HEK293 (cell line): Measurements from ENCODE around the gene PLK5.

ENCODE experiments used
- CTCF ChIA-PET: fragments of 350-600 bp; formaldehyde crosslinking; extraction: SDS; loops from one replicate; lab custom pipeline; 2021; ENCODE audit warnings: antibody characterized with exemption; lab: Yijun Ruan, JAX
- POLR2A ChIA-PET: fragments of 300-600 bp; formaldehyde crosslinking; extraction: SDS; loops from one replicate; lab custom pipeline; 2020; ENCODE audit warnings: antibody characterized with exemption, inconsistent platforms; lab: Yijun Ruan, JAX
- H3K27ac ChIP-seq: fragments of 200-500 bp; sonication (Bioruptor generic); 2 replicates; pipeline ENCODE4 v1.5.1; 2014; ENCODE audit warnings: low read depth, low read length, control low read depth, inconsistent platforms; ENCODE audit errors: extremely low read depth
- H3K36me3 ChIP-seq, 2 experiments: fragments of 200-500 bp in 1 of 2; sonication (Bioruptor generic) in 1 of 2; 1 replicate in 1 of 2; 2 replicates in 1 of 2; pipeline ENCODE4 v1.5.1; 2014 to 2017; ENCODE audit warnings: inconsistent platforms in 2 of 2, low read length in 2 of 2; ENCODE audit not compliant: control insufficient read depth in 2 of 2, insufficient read depth in 1 of 2
- H3K4me1 ChIP-seq: fragments of 200-500 bp; sonication (Bioruptor generic); 2 replicates; pipeline ENCODE4 v1.5.1; 2014; ENCODE audit warnings: mild to moderate bottlenecking, low read length, inconsistent platforms; ENCODE audit not compliant: control insufficient read depth, insufficient read depth
- H3K4me3 ChIP-seq: 2 replicates; pipeline ENCODE4 v1.5.1; 2011; ENCODE audit warnings: low read depth, mild to moderate bottlenecking, control low read depth, low read length, moderate library complexity
- H3K9me3 ChIP-seq: fragments of 200-500 bp; sonication (Bioruptor generic); 2 replicates; pipeline ENCODE4 v1.5.1; 2014; ENCODE audit warnings: low read depth, low read length, inconsistent platforms; ENCODE audit not compliant: control insufficient read depth, insufficient read depth
- BCL11B ChIP-seq: fragments of 450-650 bp; formaldehyde crosslinking; IDR thresholded peaks from 2 replicates; pipeline ENCODE4 v1.5.1; 2016; ENCODE audit warnings: low read depth, missing biosample characterization, missing genetic modification characterization
- KLF10 ChIP-seq: fragments of 450-650 bp; IDR thresholded peaks from 2 replicates; pipeline ENCODE4 v1.5.1; 2018; ENCODE audit warnings: missing biosample characterization, mild to moderate bottlenecking, missing genetic modification characterization
- KLF8 ChIP-seq: fragments of 450-650 bp; formaldehyde crosslinking; IDR thresholded peaks from 2 replicates; pipeline ENCODE4 v1.5.1; 2016; ENCODE audit warnings: missing biosample characterization, missing genetic modification characterization
- YY2 ChIP-seq: fragments of 450-650 bp; formaldehyde crosslinking; IDR thresholded peaks from 2 replicates; pipeline ENCODE4 v1.5.1; 2016; ENCODE audit warnings: missing biosample characterization, missing genetic modification characterization
- ZBTB48 ChIP-seq: fragments of 450-650 bp; formaldehyde crosslinking; IDR thresholded peaks from 2 replicates; pipeline ENCODE4 v1.5.1; 2016; ENCODE audit warnings: missing biosample characterization, missing genetic modification characterization
- ZNF10 ChIP-seq: fragments of 450-650 bp; formaldehyde crosslinking; IDR thresholded peaks from 2 replicates; pipeline ENCODE4 v1.5.1; 2017; ENCODE audit warnings: missing biosample characterization, missing genetic modification characterization
- ZNF140 ChIP-seq: fragments of 450-650 bp; formaldehyde crosslinking; IDR thresholded peaks from 2 replicates; pipeline ENCODE4 v1.5.1; 2016; ENCODE audit warnings: missing biosample characterization, missing genetic modification characterization
- ZNF18 ChIP-seq: fragments of 450-650 bp; formaldehyde crosslinking; IDR thresholded peaks from 2 replicates; pipeline ENCODE4 v1.5.1; 2016; ENCODE audit warnings: missing biosample characterization, missing genetic modification characterization
- ZNF223 ChIP-seq: fragments of 450-650 bp; formaldehyde crosslinking; IDR thresholded peaks from 2 replicates; pipeline ENCODE4 v1.5.1; 2016; ENCODE audit warnings: missing biosample characterization, missing genetic modification characterization
- ZNF23 ChIP-seq: fragments of 450-650 bp; formaldehyde crosslinking; IDR thresholded peaks from 2 replicates; pipeline ENCODE4 v1.5.1; 2016; ENCODE audit warnings: missing biosample characterization, missing genetic modification characterization, borderline replicate concordance
- ZNF26 ChIP-seq: fragments of 450-650 bp; formaldehyde crosslinking; IDR thresholded peaks from 2 replicates; pipeline ENCODE4 v1.5.1; 2016; ENCODE audit warnings: missing biosample characterization, missing genetic modification characterization
- ZNF398 ChIP-seq: fragments of 450-650 bp; formaldehyde crosslinking; IDR thresholded peaks from 2 replicates; pipeline ENCODE4 v1.5.1; 2017; ENCODE audit warnings: missing biosample characterization, missing genetic modification characterization
- ZNF555 ChIP-seq: fragments of 450-650 bp; formaldehyde crosslinking; conservative IDR thresholded peaks from 2 replicates; pipeline ENCODE4 v1.5.1; 2017; ENCODE audit warnings: missing biosample characterization, mild to moderate bottlenecking, missing genetic modification characterization, inconsistent platforms
- ZNF560 ChIP-seq: fragments of 450-650 bp; formaldehyde crosslinking; IDR thresholded peaks from 2 replicates; pipeline ENCODE4 v1.5.1; 2017; ENCODE audit warnings: missing biosample characterization, missing genetic modification characterization, borderline replicate concordance
- ZNF776 ChIP-seq: fragments of 450-650 bp; formaldehyde crosslinking; IDR thresholded peaks from 2 replicates; pipeline ENCODE4 v1.5.0; 2017; ENCODE audit warnings: missing biosample characterization, missing genetic modification characterization, borderline replicate concordance
- TF ChIP-seq, protein P1 (sequence below): fragments of 450-650 bp; formaldehyde crosslinking; optimal IDR thresholded peaks from 2 replicates; pipeline ENCODE3; 2016; ENCODE audit warnings: missing biosample characterization, mild to moderate bottlenecking, missing genetic modification characterization
- TF ChIP-seq, protein P2 (sequence below): fragments of 450-650 bp; formaldehyde crosslinking; IDR thresholded peaks from 2 replicates; pipeline ENCODE4 v1.5.1; 2016; ENCODE audit warnings: missing biosample characterization, missing genetic modification characterization
- TF ChIP-seq, protein P3 (sequence below): sonication (generic); formaldehyde crosslinking; IDR thresholded peaks from 2 replicates; pipeline ENCODE4 v1.8.1; 2022; ENCODE audit warnings: mild to moderate bottlenecking, moderate library complexity, missing genetic modification reagents
- TF ChIP-seq, protein P4 (sequence below): fragments of 450-650 bp; formaldehyde crosslinking; conservative IDR thresholded peaks from 2 replicates; pipeline ENCODE4 v1.5.1; 2016; ENCODE audit warnings: low read depth, missing biosample characterization, missing genetic modification characterization

Gene PLK5

GRCh38 chr19:1495799-1496713, 27.8 kb upstream of the PLK5 start (continued):
- no peak for TF ChIP-seq ZNF26 (tag by site-specific recombination)
- no peak for TF ChIP-seq ZNF23 (tag by site-specific recombination)
- TF ChIP-seq KLF10 (tag by site-specific recombination) = no peak

DNA sequence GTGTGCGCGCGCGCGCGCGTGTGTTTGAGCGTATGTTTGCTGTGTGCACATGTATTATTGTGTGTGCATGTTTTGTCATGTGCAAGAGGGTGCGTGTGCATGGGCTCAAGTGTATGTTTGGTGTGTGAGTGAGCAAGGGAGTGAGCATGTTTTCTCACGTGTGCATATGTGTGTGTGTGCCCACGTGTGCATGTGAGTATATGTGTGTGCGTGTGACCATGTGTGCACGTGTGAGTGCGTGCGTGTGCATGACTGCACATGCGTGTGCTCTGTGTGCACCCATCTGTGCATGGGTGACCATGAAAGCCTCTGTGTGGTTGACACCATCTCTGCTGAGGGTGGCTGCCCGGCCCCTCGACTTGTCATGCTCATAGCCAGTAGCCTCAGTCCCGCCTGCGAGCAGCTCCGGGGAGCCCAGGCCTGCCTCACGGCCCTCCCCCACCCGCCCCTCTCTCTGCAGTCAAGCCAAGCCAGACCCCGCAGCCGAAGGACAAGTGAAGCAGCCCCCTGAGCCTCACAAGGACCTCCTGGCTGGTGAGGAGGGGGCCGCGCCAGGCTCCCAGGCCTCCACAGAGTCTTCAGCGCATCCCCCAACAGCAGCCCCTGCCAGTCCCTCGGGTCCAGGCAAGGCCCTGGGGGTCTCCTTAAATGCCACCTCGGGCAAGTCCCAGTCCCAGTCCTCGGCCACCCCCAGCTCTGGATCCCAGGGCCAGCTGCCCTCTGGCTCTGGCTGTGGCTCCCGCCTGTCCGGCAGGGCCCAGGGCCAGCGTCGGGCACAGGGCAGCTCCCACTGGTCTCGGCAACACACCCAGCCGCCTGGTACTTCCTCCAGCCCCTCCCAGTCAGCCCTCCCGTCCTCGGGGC, 26.9 kb upstream of the PLK5 start:
- Histone ChIP-seq H3K4me3 (no peak overlapping the region), H3K36me3 (no peaks in the 10 kb centered on the region), H3K9me3 (no peaks in the 10 kb centered on the region), H3K4me1 (no peaks in the 10 kb centered on the region; the same call in 1 of the 2 replicates), H3K27ac (no peak overlapping the region)
- POLR2A ChIA-PET = no interaction called here
- CTCF ChIA-PET = no interaction called here
- TF ChIP-seq, protein P1, sequence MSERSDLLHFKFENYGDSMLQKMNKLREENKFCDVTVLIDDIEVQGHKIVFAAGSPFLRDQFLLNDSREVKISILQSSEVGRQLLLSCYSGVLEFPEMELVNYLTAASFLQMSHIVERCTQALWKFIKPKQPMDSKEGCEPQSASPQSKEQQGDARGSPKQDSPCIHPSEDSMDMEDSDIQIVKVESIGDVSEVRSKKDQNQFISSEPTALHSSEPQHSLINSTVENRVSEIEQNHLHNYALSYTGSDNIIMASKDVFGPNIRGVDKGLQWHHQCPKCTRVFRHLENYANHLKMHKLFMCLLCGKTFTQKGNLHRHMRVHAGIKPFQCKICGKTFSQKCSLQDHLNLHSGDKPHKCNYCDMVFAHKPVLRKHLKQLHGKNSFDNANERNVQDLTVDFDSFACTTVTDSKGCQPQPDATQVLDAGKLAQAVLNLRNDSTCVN (tag by site-specific recombination) = peak; percentile 19
- TF ChIP-seq ZNF555 (tag by site-specific recombination) (no peak), ZBTB48 (no peak), ZNF140 (tag by site-specific recombination) (no peak), YY2 (tag by site-specific recombination) (no peak), BCL11B (tag by site-specific recombination) (no peak), ZNF10 (tag by site-specific recombination) (no peak), ZNF776 (no peak), KLF8 (no peak), ZNF398 (tag by site-specific recombination) (no peak), ZNF560 (tag by site-specific recombination) (no peak), ZNF18 (tag by site-specific recombination) (0 out of 2 replicates have a peak, but pooled peaks have one; percentile 26), ZNF223 (tag by site-specific recombination) (no peak)
- TF ChIP-seq, protein P2, sequence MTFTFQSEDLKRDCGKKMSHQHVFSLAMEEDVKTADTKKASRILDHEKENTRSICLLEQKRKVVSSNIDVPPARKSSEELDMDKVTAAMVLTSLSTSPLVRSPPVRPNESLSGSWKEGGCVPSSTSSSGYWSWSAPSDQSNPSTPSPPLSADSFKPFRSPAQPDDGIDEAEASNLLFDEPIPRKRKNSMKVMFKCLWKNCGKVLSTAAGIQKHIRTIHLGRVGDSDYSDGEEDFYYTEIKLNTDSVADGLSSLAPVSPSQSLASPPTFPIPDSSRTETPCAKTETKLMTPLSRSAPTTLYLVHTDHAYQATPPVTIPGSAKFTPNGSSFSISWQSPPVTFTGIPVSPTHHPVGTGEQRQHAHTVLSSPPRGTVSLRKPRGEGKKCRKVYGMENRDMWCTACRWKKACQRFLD (tag by site-specific recombination) = no peak
- TF ChIP-seq, protein P3, sequence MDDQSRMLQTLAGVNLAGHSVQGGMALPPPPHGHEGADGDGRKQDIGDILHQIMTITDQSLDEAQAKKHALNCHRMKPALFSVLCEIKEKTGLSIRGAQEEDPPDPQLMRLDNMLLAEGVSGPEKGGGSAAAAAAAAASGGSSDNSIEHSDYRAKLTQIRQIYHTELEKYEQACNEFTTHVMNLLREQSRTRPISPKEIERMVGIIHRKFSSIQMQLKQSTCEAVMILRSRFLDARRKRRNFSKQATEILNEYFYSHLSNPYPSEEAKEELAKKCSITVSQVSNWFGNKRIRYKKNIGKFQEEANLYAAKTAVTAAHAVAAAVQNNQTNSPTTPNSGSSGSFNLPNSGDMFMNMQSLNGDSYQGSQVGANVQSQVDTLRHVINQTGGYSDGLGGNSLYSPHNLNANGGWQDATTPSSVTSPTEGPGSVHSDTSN (CRISPR knock-in tag) = no peak
- TF ChIP-seq, protein P4, sequence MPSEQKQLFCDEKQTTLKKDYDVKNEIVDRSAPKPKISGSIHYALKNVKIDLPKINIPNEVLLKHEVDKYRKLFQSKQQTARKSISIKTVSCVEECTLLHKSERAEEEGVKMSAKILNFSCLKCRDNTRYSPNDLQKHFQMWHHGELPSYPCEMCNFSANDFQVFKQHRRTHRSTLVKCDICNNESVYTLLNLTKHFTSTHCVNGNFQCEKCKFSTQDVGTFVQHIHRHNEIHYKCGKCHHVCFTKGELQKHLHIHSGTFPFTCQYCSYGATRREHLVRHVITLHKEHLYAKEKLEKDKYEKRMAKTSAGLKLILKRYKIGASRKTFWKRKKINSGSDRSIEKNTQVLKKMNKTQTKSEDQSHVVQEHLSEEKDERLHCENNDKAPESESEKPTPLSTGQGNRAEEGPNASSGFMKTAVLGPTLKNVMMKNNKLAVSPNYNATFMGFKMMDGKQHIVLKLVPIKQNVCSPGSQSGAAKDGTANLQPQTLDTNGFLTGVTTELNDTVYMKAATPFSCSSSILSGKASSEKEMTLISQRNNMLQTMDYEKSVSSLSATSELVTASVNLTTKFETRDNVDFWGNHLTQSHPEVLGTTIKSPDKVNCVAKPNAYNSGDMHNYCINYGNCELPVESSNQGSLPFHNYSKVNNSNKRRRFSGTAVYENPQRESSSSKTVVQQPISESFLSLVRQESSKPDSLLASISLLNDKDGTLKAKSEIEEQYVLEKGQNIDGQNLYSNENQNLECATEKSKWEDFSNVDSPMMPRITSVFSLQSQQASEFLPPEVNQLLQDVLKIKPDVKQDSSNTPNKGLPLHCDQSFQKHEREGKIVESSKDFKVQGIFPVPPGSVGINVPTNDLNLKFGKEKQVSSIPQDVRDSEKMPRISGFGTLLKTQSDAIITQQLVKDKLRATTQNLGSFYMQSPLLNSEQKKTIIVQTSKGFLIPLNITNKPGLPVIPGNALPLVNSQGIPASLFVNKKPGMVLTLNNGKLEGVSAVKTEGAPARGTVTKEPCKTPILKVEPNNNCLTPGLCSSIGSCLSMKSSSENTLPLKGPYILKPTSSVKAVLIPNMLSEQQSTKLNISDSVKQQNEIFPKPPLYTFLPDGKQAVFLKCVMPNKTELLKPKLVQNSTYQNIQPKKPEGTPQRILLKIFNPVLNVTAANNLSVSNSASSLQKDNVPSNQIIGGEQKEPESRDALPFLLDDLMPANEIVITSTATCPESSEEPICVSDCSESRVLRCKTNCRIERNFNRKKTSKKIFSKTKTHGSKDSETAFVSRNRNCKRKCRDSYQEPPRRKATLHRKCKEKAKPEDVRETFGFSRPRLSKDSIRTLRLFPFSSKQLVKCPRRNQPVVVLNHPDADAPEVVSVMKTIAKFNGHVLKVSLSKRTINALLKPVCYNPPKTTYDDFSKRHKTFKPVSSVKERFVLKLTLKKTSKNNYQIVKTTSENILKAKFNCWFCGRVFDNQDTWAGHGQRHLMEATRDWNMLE (tag by site-specific recombination) = no peak
